Measurements from ENCODE around the gene CCDC85B. TPM values are rescaled to one million over a fixed set of nuclear protein-coding genes. Genes with fewer than 3 reads are reported as not detected.

The CCDC85B gene
- total RNA-seq, 1 experiment from 2014 or later = 55.3 TPM

GRCh38 chr11:65888163-65888814 lies 2.2 kb upstream of the CCDC85B start, which contains the start of gene FIBP (continued):
- TF ChIP-seq CDX4 (CRISPR knock-in tag; IDR thresholded peaks at IDR 0.05; ENCODE audit: borderline replicate concordance) (no peak), RORB (CRISPR knock-in tag; IDR thresholded peaks at IDR 0.05) (no peak), ELF4 (CRISPR knock-in tag; IDR thresholded peaks at IDR 0.05; ENCODE audit: low read depth) (no peak), NFYB (CRISPR knock-in tag; conservative IDR thresholded peaks at IDR 0.05; ENCODE audit: low read depth) (no peak), NFE2L1 (CRISPR knock-in tag; IDR thresholded peaks at IDR 0.05) (no peak), EMX1 (CRISPR knock-in tag; IDR thresholded peaks at IDR 0.05) (no peak), ZBTB21 (CRISPR knock-in tag; IDR thresholded peaks at IDR 0.05; ENCODE audit: borderline replicate concordance) (peak; percentile 64; the same call in 1 of the 2 replicates), KAT7 (CRISPR knock-in tag; IDR thresholded peaks at IDR 0.05; ENCODE audit: borderline replicate concordance) (no peak), TEAD1 (CRISPR knock-in tag; IDR thresholded peaks at IDR 0.05) (peak; percentile 84), HMGA2 (CRISPR knock-in tag; IDR thresholded peaks at IDR 0.05) (no peak), NFATC4 (CRISPR knock-in tag; IDR thresholded peaks at IDR 0.05) (no peak), GTF2I (CRISPR knock-in tag; conservative IDR thresholded peaks at IDR 0.05) (no peak), E2F5 (CRISPR knock-in tag; IDR thresholded peaks at IDR 0.05) (peak; percentile 84; the same call in 1 of the 2 replicates), PRDM15 (CRISPR knock-in tag; IDR thresholded peaks at IDR 0.05) (no peak), ZNF317 (CRISPR knock-in tag; IDR thresholded peaks at IDR 0.05; ENCODE audit: borderline replicate concordance, low read depth) (no peak), ARID4B (CRISPR knock-in tag; IDR thresholded peaks at IDR 0.05; ENCODE audit: borderline replicate concordance) (peak; percentile 93; the same call in 1 of the 2 replicates), ZNF219 (CRISPR knock-in tag; IDR thresholded peaks at IDR 0.05; ENCODE audit: borderline replicate concordance) (no peak), GABPB1 (CRISPR knock-in tag; IDR thresholded peaks at IDR 0.05) (no peak), FOXP1 (CRISPR knock-in tag; IDR thresholded peaks at IDR 0.05; ENCODE audit: borderline replicate concordance) (no peak), TP53 (CRISPR knock-in tag; IDR thresholded peaks at IDR 0.05) (0 out of 2 replicates have a peak, but pooled peaks have one; percentile 71), ZNF281 (CRISPR knock-in tag; IDR thresholded peaks at IDR 0.05) (no peak), FOXP4 (CRISPR knock-in tag; IDR thresholded peaks at IDR 0.05) (no peak), SMAD4 (CRISPR knock-in tag; IDR thresholded peaks at IDR 0.05) (no peak), MAX (CRISPR knock-in tag; IDR thresholded peaks at IDR 0.05) (peak; percentile 75), ZNF671 (CRISPR knock-in tag; IDR thresholded peaks at IDR 0.05) (no peak), SP1 (CRISPR knock-in tag; conservative IDR thresholded peaks at IDR 0.05) (peak; percentile 69; the same call in 1 of the 2 replicates)
